Thoracic aorta (tissue), 2 donors: ENCODE results near the gene SMTNL2. TPM values are rescaled to one million over a fixed set of nuclear protein-coding genes. Genes with fewer than 3 reads are reported as not detected.
"Not testable (repeated sequence)": the region's sequence is repeated elsewhere in the genome, so short reads cannot be mapped to it uniquely, and the experiment has no call there.

ENCODE experiments used
- ATAC-seq: fragments of 150-250 bp; one replicate; pipeline ENCODE4 v1.8.0; 2017; ENCODE audit warnings: low read depth; ENCODE audit not compliant: insufficient number of reproducible peaks, low FRiP score
- DNase-seq: peaks from one replicate; pipeline ENCODE4 v3.0.0-alpha.2; 2020; ENCODE audit warnings: low spot score
- H3K27ac ChIP-seq, 2 donors: fragments of 200-600 bp; sonication (generic); 1 replicate in 1 of 2; 2 replicates in 1 of 2; pipeline ENCODE4 v1.5.1; 2016; ENCODE audit warnings: mild to moderate bottlenecking in 2 of 2, moderate library complexity in 2 of 2
- H3K27me3 ChIP-seq: fragments of 200-600 bp; sonication (generic); replicated peaks from 2 replicates; pipeline ENCODE4 v1.6.0; 2016; ENCODE audit warnings: mild to moderate bottlenecking; ENCODE audit not compliant: insufficient read depth
- H3K36me3 ChIP-seq: fragments of 200-600 bp; sonication (generic); one replicate; pipeline ENCODE4 v1.5.1; 2016
- H3K4me1 ChIP-seq, 2 donors: fragments of 200-600 bp; sonication (generic); 1 replicate in 1 of 2; 2 replicates in 1 of 2; pipeline versions ENCODE4 v1.5.1 to v1.6.0; 2016; ENCODE audit warnings: low read depth in 2 of 2, mild to moderate bottlenecking in 1 of 2; ENCODE audit not compliant: control insufficient read depth in 1 of 2
- H3K4me3 ChIP-seq: fragments of 200-600 bp; sonication (generic); 2 replicates; pipeline ENCODE4 v1.5.1; 2016; ENCODE audit warnings: mild to moderate bottlenecking
- H3K9me3 ChIP-seq: fragments of 200-600 bp; sonication (generic); 2 replicates; pipeline ENCODE4 v1.5.1; 2016
- total RNA-seq, 2 donors: library from RNA; depleted of rRNA; stranded (reverse); fragments of >200 nt; gene quantifications; one replicate each; pipeline versions ENCODE4 v1.1.0 to v1.2.3, GENCODE V29; 2016
- TF ChIP-seq, protein P1 (sequence below): fragments of 200-600 bp; sonication (generic); IDR thresholded peaks from one replicate; pipeline ENCODE4 v1.5.1; 2019; ENCODE audit warnings: antibody characterized with exemption

Gene SMTNL2
- total RNA-seq, 2 donors from 2014 or later = 2.6 to 2.8 TPM

DNA sequence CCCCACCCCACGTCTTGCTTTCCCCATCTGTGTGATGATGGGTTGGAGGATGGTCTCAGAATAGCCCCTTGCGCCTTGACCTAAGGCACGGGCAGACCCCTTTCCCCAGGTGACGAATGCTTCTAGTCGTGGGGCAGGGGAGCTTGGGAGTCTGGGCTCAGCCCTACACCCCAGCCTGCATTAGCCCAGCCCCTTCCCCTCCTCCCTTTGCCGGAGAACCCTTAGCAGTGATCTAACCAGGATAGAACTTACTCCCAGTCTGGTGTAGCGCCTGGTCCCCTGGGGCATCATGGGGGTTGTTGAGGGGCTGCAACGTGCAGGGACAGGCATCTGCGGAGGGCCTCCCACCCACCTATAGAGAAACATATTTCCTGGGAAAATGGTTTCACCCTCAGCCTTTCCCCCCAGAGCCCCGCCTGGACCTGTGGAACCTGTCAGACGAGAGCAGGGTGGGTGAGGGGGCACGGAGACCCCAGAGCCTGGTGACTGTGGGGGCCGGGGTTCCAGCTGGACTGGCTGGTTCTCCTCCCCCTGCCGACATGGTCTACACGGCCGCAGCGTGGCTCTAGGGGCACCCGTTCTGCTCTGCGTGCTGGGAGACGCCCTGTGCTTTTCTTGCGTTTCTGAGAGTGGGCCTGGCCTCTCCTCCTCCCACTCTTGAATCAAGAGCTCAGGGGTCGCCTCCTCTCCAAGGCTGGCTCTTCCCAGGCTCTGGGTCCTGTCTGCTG is 4.7 kb downstream of the SMTNL2 start:
- no peak overlapping the region for H3K27ac ChIP-seq
- no peaks in the 10 kb centered on the region for H3K27me3 ChIP-seq
- TF ChIP-seq, protein P1, sequence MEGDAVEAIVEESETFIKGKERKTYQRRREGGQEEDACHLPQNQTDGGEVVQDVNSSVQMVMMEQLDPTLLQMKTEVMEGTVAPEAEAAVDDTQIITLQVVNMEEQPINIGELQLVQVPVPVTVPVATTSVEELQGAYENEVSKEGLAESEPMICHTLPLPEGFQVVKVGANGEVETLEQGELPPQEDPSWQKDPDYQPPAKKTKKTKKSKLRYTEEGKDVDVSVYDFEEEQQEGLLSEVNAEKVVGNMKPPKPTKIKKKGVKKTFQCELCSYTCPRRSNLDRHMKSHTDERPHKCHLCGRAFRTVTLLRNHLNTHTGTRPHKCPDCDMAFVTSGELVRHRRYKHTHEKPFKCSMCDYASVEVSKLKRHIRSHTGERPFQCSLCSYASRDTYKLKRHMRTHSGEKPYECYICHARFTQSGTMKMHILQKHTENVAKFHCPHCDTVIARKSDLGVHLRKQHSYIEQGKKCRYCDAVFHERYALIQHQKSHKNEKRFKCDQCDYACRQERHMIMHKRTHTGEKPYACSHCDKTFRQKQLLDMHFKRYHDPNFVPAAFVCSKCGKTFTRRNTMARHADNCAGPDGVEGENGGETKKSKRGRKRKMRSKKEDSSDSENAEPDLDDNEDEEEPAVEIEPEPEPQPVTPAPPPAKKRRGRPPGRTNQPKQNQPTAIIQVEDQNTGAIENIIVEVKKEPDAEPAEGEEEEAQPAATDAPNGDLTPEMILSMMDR = no peak
- peaks cover 3 to 10% of the 10 kb centered on the region in 2 donors for H3K4me1 ChIP-seq
- no peaks in the 10 kb centered on the region for H3K9me3 ChIP-seq
- ATAC-seq = no peak
- DNase-seq = no peak
- no peak overlapping the region for H3K4me3 ChIP-seq
- H3K36me3 ChIP-seq = no peaks in the 10 kb centered on the region

DNA sequence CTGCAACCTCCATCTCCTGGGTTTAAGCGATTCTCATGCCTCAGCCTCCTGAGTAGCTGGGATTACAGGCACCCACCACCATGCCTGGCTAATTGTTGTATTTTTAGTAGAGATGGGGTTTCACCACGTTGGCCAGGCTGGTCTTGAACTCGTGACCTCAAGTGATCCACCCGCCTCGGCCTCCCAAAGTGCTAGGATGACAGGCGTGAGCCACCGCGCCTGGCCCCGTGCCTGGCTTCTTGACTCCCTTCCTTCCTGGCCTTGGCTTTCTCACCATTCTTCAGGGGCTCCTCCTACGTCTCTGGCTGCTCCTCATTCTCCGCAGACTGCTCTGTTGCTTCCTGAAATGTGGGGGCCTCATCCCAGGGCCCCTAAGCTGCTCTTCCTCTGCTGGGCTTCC is 5.7 kb downstream of the SMTNL2 start:
- H3K4me1 ChIP-seq, H3K27me3 ChIP-seq, H3K36me3 ChIP-seq, ATAC-seq, H3K4me3 ChIP-seq, H3K27ac ChIP-seq, H3K9me3 ChIP-seq, DNase-seq: not testable (repeated sequence)

DNA sequence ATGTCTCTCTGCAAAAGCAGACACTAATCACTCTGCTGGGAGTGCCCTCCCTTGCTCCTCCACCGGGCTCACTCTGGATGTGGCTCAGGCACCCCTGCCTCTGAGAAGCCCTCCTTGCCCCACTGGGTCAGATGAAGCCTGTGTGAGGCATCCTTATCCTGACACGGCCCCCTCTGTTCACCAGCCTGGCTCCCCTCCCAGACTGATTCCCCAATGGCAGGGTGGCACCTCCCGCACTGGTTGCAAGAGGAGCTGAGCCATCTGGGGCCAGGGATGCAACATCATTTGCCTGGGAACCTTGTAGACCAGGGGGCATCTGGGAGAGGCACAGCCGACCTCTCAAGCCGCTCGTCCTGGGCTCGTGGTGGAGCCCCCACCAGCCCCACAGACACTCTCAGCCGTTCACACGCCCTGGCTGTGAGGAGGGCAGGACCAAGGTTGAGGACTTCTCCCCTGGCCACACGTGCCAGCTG is 6.7 kb downstream of the SMTNL2 start:
- Histone ChIP-seq H3K4me3 (no peak overlapping the region), H3K4me1 (no peaks in the 10 kb centered on the region), H3K9me3 (no peaks in the 10 kb centered on the region), H3K27ac (no peak overlapping the region), H3K36me3 (no peaks in the 10 kb centered on the region), H3K27me3 (no peaks in the 10 kb centered on the region)
- no peak for DNase-seq
- TF ChIP-seq, protein P1 = no peak
- ATAC-seq = no peak

DNA sequence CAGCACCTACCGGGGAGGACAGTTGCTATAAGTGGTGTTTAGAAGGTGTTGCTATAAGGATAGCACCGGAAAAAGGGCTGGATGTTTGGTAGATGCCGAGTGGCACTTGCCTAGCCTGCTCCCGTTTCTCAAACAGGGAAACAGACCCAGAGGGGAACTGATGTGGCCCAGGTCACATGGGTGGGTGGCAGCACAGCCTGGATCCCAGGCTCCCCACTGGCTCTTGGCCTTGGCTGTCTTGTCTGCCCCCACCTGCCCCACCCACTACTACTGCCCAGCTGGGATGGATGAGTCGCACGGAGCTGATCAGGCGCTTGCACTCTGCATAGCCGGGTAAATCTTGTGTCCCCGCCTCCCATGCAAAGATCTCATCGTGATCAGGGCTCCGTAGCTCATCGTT is 7.2 kb downstream of the SMTNL2 start:
- no peak overlapping the region for H3K4me3 ChIP-seq
- H3K27me3 ChIP-seq = no peaks in the 10 kb centered on the region
- DNase-seq (no peak), ATAC-seq (no peak)
- TF ChIP-seq, protein P1 = no peak
- no peak overlapping the region for H3K27ac ChIP-seq
- no peaks in the 10 kb centered on the region for H3K9me3 ChIP-seq
- H3K36me3 ChIP-seq = no peaks in the 10 kb centered on the region
- no peaks in the 10 kb centered on the region for H3K4me1 ChIP-seq

DNA sequence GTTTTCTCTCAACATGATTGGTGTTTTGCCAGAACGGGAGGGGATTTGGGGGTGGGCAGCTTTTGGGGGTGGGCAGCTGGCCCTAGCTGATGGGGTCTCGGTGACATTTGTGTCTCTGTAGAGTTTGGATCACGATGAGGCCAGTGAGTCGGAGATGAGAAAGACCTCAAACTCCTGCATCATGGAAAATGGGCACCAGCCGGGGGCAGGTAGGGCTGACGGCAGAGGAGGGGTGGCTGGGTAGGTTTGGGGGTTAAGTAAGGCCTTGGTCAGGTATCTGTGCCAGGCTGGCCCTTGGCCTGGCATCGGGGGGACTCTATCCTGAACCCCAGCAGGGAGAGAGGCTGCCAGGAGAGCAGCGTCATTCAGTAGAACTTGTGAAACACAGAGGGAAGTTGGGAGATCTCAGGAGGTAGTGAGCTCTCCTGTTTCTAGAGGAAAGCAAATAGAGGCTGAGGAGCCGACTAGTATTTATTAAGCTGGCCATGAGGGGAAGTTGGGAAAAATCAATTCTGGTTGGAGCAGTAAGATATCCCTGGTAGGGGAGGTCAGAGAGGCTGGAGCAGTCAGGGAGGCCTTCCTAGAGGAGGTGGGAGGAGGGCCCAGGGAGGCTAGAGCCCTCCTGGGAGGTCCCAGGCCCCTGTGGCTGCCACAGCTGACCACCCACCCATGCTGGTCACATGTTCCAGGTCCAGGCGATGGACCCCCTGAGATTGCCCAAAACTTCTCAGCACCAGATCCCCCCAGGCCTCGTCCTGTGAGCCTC is 8.1 kb downstream of the SMTNL2 start:
- Histone ChIP-seq H3K36me3 (no peaks in the 10 kb centered on the region), H3K27me3 (no peaks in the 10 kb centered on the region), H3K9me3 (no peaks in the 10 kb centered on the region), H3K27ac (no peak overlapping the region), H3K4me1 (no peaks in the 10 kb centered on the region), H3K4me3 (no peak overlapping the region)
- no peak for DNase-seq
- TF ChIP-seq, protein P1 = no peak
- ATAC-seq = no peak
